ENCODE measurements around the gene CFAP70.

- no peak for TF ChIP-seq CTCF (IDR thresholded peaks at IDR 0.05)
- TF ChIP-seq, protein P1, sequence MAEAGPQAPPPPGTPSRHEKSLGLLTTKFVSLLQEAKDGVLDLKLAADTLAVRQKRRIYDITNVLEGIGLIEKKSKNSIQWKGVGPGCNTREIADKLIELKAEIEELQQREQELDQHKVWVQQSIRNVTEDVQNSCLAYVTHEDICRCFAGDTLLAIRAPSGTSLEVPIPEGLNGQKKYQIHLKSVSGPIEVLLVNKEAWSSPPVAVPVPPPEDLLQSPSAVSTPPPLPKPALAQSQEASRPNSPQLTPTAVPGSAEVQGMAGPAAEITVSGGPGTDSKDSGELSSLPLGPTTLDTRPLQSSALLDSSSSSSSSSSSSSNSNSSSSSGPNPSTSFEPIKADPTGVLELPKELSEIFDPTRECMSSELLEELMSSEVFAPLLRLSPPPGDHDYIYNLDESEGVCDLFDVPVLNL (CRISPR knock-in tag; IDR thresholded peaks at IDR 0.05; ENCODE audit: borderline replicate concordance, low read depth): no peak
These were observed 124.0 kb downstream of the CFAP70 start for GRCh38 chr10:73234695-73235094.

All from WTC11 (cell line).